Anterior cingulate cortex (tissue), 58 donors: ENCODE results near the gene ACVRL1.

Experiments
- DNase-seq, 58 donors: peaks; one replicate each; lab custom pipeline; 2025; lab: John Stamatoyannopoulos, UW

Gene ACVRL1

GRCh38 chr12:51913071-51914033 lies 6.0 kb downstream of the ACVRL1 start:
- DNase-seq, result no peak

- DNase-seq, result no peak
Observed at GRCh38 chr12:51914034-51914923, 7.0 kb downstream of the ACVRL1 start.

- DNase-seq, result no peak
Observed at GRCh38 chr12:51915003-51915625, 7.8 kb downstream of the ACVRL1 start.

- no peak for DNase-seq
Observed at GRCh38 chr12:51915951-51916350, 8.6 kb downstream of the ACVRL1 start.

GRCh38 chr12:51917041-51917590 lies 9.8 kb downstream of the ACVRL1 start:
- DNase-seq, result no peak

- DNase-seq, result no peak
Observed at GRCh38 chr12:51917746-51918453, 10.6 kb downstream of the ACVRL1 start.

- DNase-seq, result no peak
Observed at GRCh38 chr12:51920046-51920445, 12.7 kb downstream of the ACVRL1 start.

- DNase-seq, result no peak
Observed at GRCh38 chr12:51921017-51921725, 13.9 kb downstream of the ACVRL1 start.

GRCh38 chr12:51922146-51922545 lies 14.8 kb downstream of the ACVRL1 start:
- no peak for DNase-seq

GRCh38 chr12:51922762-51923505 lies 15.6 kb downstream of the ACVRL1 start:
- DNase-seq, result peak in 10 of 58 donors; percentile 5 to 35 (median 16)

GRCh38 chr12:51923506-51924365 lies 16.4 kb downstream of the ACVRL1 start:
- DNase-seq, result peak in 5 of 58 donors; percentile 3 to 15 (median 9)

- DNase-seq, result no peak
Observed at GRCh38 chr12:51924551-51925319, 17.4 kb downstream of the ACVRL1 start.

GRCh38 chr12:51925346-51926063 lies 18.2 kb downstream of the ACVRL1 start:
- no peak for DNase-seq

GRCh38 chr12:51926064-51926632 lies 18.8 kb downstream of the ACVRL1 start:
- DNase-seq, result no peak

GRCh38 chr12:51926718-51927117 lies 19.4 kb downstream of the ACVRL1 start:
- no peak for DNase-seq
